ES-I3 (cell line): Measurements from ENCODE around the gene TMEM45A.

Experiments used
- H3K36me3 ChIP-seq: 2 replicates; pipeline ENCODE4 v1.6.1; 2013; ENCODE audit warnings: mild to moderate bottlenecking, low read length, control low read depth, moderate library complexity; ENCODE audit not compliant: insufficient read depth
- H3K4me1 ChIP-seq: 2 replicates; pipeline ENCODE4 v1.6.1; 2013; ENCODE audit warnings: mild to moderate bottlenecking, control low read depth, low read length; ENCODE audit not compliant: insufficient read depth
- H3K9ac ChIP-seq: 2 replicates; pipeline ENCODE4 v1.6.1; 2013; ENCODE audit warnings: low read depth, mild to moderate bottlenecking, low read length, moderate library complexity
- H3K9me3 ChIP-seq: 2 replicates; pipeline ENCODE4 v1.6.1; 2013; ENCODE audit warnings: mild to moderate bottlenecking, low read length, moderate library complexity; ENCODE audit not compliant: control insufficient read depth, insufficient read depth

The TMEM45A gene

GRCh38 chr3:100584101-100584660, 91.8 kb downstream of the TMEM45A start:
- H3K9ac ChIP-seq, result no peak overlapping the region
- H3K9me3 ChIP-seq, result peaks cover 16% of the 10 kb centered on the region; the same call in 1 of the 2 replicates
- no peaks in the 10 kb centered on the region for H3K4me1 ChIP-seq
- no peaks in the 10 kb centered on the region for H3K36me3 ChIP-seq

- Histone ChIP-seq H3K36me3 (no peaks in the 10 kb centered on the region), H3K9me3 (peaks cover 16% of the 10 kb centered on the region; the same call in 1 of the 2 replicates), H3K4me1 (no peaks in the 10 kb centered on the region), H3K9ac (no peak overlapping the region)
Measured at GRCh38 chr3:100586832-100587231, 94.4 kb downstream of the TMEM45A start.

GRCh38 chr3:100588251-100588650, 95.8 kb downstream of the TMEM45A start:
- Histone ChIP-seq H3K9ac (no peak overlapping the region), H3K4me1 (no peaks in the 10 kb centered on the region), H3K36me3 (no peaks in the 10 kb centered on the region), H3K9me3 (peaks cover 12% of the 10 kb centered on the region; the same call in 1 of the 2 replicates)

GRCh38 chr3:100590114-100590839, 97.9 kb downstream of the TMEM45A start:
- H3K9me3 ChIP-seq, result peaks cover 7% of the 10 kb centered on the region; the same call in 1 of the 2 replicates
- no peaks in the 10 kb centered on the region for H3K4me1 ChIP-seq
- H3K36me3 ChIP-seq, result no peaks in the 10 kb centered on the region
- peak overlapping the region; percentile 34; the same call in 1 of the 2 replicates for H3K9ac ChIP-seq

- Histone ChIP-seq H3K9me3 (peaks cover 7% of the 10 kb centered on the region; the same call in 1 of the 2 replicates), H3K36me3 (no peaks in the 10 kb centered on the region), H3K9ac (no peak overlapping the region), H3K4me1 (no peaks in the 10 kb centered on the region)
Measured at GRCh38 chr3:100590840-100591147, 98.4 kb downstream of the TMEM45A start.

GRCh38 chr3:100591411-100591810, 99.0 kb downstream of the TMEM45A start:
- Histone ChIP-seq H3K9ac (no peak overlapping the region), H3K9me3 (peaks cover 2% of the 10 kb centered on the region; the same call in 1 of the 2 replicates), H3K36me3 (no peaks in the 10 kb centered on the region), H3K4me1 (no peaks in the 10 kb centered on the region)

GRCh38 chr3:100600181-100601042, 108.0 kb downstream of the TMEM45A start:
- H3K4me1 ChIP-seq, result peaks cover 14% of the 10 kb centered on the region
- H3K9ac ChIP-seq, result no peak overlapping the region
- no peaks in the 10 kb centered on the region for H3K36me3 ChIP-seq
- H3K9me3 ChIP-seq, result no peaks in the 10 kb centered on the region

GRCh38 chr3:100602506-100603444, 110.4 kb downstream of the TMEM45A start:
- no peak overlapping the region for H3K9ac ChIP-seq
- no peaks in the 10 kb centered on the region for H3K9me3 ChIP-seq
- no peaks in the 10 kb centered on the region for H3K36me3 ChIP-seq
- peaks cover 14% of the 10 kb centered on the region for H3K4me1 ChIP-seq

GRCh38 chr3:100603469-100603868, 111.0 kb downstream of the TMEM45A start:
- Histone ChIP-seq H3K36me3 (no peaks in the 10 kb centered on the region), H3K9ac (no peak overlapping the region; the same call in 1 of the 2 replicates), H3K4me1 (peaks cover 14% of the 10 kb centered on the region), H3K9me3 (no peaks in the 10 kb centered on the region)

GRCh38 chr3:100605358-100605757, 112.9 kb downstream of the TMEM45A start:
- no peaks in the 10 kb centered on the region for H3K9me3 ChIP-seq
- H3K4me1 ChIP-seq, result peaks cover 14% of the 10 kb centered on the region
- H3K9ac ChIP-seq, result no peak overlapping the region
- H3K36me3 ChIP-seq, result no peaks in the 10 kb centered on the region

GRCh38 chr3:100606894-100607512, 114.6 kb downstream of the TMEM45A start:
- no peaks in the 10 kb centered on the region for H3K9me3 ChIP-seq
- H3K36me3 ChIP-seq, result no peaks in the 10 kb centered on the region
- H3K4me1 ChIP-seq, result peaks cover 13% of the 10 kb centered on the region
- H3K9ac ChIP-seq, result no peak overlapping the region

GRCh38 chr3:100609305-100609704, 116.9 kb downstream of the TMEM45A start, which contains the start of gene ADGRG7:
TSS of gene ADGRG7 (plus strand) at chr3:100609601. CDS start at chr3:100609857, 256 bp downstream.
- H3K4me1 ChIP-seq, result no peaks in the 10 kb centered on the region
- H3K9ac ChIP-seq, result no peak within 1 kb of the TSS
- no peaks in the 10 kb centered on the region for H3K9me3 ChIP-seq
- H3K36me3 ChIP-seq, result no peaks in the 10 kb centered on the region

- H3K9me3 ChIP-seq, result no peaks in the 10 kb centered on the region
- no peaks in the 10 kb centered on the region for H3K4me1 ChIP-seq
- H3K36me3 ChIP-seq, result no peaks in the 10 kb centered on the region
- H3K9ac ChIP-seq, result no peak overlapping the region
Measured at GRCh38 chr3:100609963-100610362, 117.5 kb downstream of the TMEM45A start.
